GM18858 (cell line): ENCODE measurements around the gene WDR49.

Experiments
- ATAC-seq: cut with Tn5 transposase; IDR thresholded peaks from one replicate; pipeline ENCODE4 v1.9.1; 2021; ENCODE audit not compliant: unreplicated experiment

WDR49 gene

DNA sequence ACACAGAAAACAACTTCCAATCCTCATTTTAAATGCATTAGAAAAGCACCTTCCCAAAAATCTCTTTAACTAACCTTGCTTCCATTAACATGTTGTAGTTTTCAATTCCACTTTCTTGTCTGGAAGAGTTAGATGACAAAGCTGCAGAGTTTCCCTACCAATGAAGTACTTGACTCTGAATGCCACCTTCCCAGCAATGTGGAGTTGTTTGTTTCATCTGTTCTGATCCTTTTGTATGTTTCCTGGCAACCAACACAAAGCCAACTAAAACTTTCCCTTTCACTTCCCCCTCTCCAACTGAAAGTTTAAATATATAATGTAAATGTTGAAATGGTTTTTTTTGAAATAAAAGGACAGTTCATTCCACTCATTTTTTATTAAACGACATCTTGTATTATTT lies at the start of gene WDR49:
WDR49 (minus strand) TSS at position 183 of the 400 bp plus-strand sequence. CDS start 517 bp downstream, outside the sequence.
- ATAC-seq = peak; percentile 58

- no peak for ATAC-seq
Measured at GRCh38 chr3:167700926-167701325, 47.2 kb upstream of the WDR49 start.

- no peak for ATAC-seq
Measured at GRCh38 chr3:167700046-167700445, 46.3 kb upstream of the WDR49 start.

GRCh38 chr3:167694121-167694520 lies 40.4 kb upstream of the WDR49 start:
- ATAC-seq = no peak

DNA sequence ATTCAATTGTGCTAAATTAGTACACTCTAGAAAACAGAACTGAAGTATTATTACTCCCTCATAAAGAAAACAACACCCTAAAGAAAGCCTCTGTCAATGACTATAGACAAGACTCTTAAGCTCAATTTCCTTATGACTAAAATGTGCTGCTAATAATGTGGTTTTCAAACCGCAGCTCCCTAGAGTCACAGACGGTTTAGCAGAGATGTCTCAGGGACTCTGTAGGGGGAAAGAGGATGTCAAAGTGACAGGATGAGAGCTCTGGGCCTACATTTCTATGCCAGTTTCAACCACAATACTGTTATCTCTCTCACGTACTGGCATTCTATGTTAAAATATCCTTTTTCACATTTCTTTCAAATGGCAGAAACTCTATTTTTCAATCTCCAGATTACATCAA lies 37.6 kb upstream of the WDR49 start:
- ATAC-seq = peak; percentile 100

DNA sequence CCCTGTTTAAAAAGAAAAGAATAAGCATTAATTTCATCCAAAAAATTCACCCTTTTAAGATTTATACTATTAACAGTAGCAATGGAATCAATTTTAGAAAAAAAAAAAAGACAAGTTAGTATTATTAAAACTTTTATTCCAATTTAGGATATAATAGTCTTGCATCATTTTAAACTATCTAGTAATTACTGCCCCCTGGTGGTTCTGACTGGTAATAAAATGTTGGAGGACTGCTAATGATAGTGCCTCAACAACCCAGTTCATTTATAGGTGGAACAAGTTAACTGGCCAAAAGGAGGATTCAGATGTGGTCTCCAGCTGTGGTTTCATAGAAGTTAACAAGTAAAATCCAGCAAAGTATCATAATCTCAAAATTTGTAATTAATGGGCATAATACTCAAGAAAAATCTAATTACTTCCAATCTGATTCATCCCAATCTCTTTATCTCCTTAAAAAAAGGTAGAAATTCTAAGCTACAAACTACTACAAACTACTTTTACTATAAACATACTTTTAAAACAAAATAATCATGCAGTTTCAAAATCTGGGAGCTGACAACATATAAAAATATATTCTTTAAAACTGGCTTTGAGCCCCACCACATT lies 30.7 kb upstream of the WDR49 start:
- peak; percentile 73 for ATAC-seq

DNA sequence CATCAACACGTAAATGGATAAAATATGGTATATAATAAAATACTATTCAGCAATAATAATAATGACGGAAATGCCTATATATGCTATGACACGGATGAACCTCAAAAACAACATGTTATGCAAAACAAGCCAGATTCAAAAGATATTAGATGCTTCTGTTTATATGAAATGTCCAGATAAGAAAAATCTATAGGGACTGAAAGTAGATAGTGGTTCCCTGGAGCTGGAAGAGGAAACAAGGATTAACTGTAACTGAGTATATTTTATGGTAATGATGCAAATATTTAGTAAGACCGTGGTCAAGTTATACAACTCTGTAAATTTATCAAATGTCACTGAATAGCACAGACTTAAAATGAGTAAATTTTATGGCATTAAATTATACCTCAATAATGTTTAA lies 25.8 kb upstream of the WDR49 start:
- ATAC-seq = no peak

DNA sequence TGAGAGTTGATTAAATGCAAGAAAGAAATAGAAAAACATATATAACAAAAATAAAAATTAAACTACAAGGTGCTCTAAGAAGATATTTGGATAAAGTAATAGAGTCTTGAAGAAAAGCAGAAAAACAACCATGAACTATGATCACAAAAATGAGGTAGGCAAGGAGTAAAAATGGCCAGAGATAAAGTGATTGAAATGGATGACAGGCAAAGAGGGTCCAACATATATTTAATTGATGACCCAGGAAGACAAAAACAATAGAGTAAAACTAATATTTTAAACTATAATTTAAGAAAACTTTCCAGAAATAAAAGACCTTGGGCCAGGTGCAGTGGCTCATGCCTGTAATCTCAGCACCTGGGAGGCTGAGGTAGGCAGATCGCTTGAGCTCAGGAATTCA lies 22.1 kb upstream of the WDR49 start:
- ATAC-seq = no peak

- ATAC-seq = no peak
Measured at GRCh38 chr3:167673221-167673620, 19.5 kb upstream of the WDR49 start.

- no peak for ATAC-seq
Measured at GRCh38 chr3:167671878-167672427, 18.2 kb upstream of the WDR49 start.

DNA sequence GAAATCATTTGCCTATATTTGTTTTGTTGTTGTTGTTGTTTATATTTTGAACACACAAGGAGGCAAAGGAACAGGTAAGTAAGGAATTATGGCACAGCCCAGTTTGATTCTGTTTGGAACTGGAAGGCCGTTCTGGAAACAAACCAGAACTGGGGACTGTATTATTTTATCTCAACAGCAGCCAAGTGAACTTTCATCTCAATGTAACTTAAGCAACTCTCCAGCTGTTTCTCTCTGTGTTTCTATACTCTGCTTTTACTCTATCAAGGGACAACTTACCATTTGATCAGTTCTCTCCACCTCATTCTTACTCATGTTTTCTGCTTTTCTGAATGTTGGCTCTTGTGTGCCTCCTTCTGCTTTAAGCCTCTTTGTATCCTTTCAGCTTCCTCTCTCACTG lies 16.0 kb upstream of the WDR49 start:
- ATAC-seq = no peak

GRCh38 chr3:167668651-167669050 lies 14.9 kb upstream of the WDR49 start:
- ATAC-seq = no peak

- no peak for ATAC-seq
Measured at GRCh38 chr3:167666563-167666962, 12.8 kb upstream of the WDR49 start.

DNA sequence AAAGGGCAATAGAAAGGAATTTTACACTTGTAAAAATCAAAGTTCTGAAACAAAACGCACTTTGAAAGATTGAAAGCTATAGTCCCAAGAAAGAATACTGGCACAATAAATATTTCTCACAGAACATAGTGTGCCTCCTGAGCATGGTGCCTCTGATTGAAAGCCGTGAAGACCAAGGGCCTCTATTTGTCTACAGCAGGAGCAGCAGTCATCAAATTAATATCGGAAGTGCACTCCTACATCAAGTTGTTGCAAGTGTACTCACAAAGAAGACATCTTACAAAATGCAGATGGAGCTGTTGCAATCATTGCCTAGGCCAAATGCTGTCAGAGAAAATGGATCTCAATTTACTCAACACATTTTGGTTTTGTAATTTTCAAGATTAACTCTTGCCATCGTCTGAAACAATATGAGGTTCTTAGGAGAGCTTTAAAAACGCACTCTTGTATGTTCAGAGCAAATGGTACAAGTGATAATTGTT lies 9.2 kb upstream of the WDR49 start:
- ATAC-seq = no peak

- no peak for ATAC-seq
Measured at GRCh38 chr3:167657684-167658225, 4.0 kb upstream of the WDR49 start.

GRCh38 chr3:167656821-167657220 lies 3.1 kb upstream of the WDR49 start:
- ATAC-seq = no peak

DNA sequence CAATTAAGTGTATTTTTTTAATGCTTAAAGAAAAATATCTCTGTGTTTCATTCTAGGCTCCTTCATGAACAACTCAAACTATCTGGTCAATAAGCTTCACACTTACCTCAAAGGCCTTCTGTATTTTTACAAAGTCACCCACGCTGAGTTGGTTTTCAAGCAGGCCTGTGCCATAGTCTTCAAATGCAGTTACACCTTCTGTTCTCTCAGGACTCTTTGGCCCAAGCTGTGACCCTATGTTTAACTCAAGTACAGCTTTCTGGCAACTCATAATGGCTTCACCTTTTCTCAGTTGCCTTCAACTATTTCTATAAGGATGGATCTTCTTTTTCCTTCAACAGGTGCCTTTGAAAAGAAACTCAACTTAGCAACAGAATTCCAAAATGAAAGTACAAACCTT lies 587 bp downstream of the WDR49 start:
- no peak for ATAC-seq

GRCh38 chr3:167651826-167652225 lies 1.9 kb downstream of the WDR49 start:
- no peak for ATAC-seq

- no peak for ATAC-seq
Measured at GRCh38 chr3:167650459-167650858, 3.3 kb downstream of the WDR49 start.

DNA sequence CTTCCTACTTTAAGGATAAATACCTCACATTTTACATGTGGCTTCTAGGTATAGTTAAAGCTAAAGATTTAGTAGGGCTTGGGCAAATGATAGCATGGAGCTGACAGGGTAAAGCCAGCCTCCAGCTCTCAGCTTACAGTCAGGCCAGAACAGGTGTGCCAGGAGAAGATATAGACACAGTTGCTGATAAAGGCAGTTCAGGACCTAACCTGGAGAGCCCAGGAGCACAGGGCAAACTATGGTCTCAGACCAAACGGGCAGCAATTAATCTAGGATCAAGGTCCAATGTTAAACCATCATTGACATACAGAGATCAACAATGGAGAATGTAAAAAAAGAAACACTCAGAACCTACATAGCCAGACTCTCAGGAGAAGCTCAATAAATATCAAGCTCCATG lies 4.0 kb downstream of the WDR49 start:
- ATAC-seq = no peak

GRCh38 chr3:167644611-167645010 lies 9.1 kb downstream of the WDR49 start:
- ATAC-seq = no peak

DNA sequence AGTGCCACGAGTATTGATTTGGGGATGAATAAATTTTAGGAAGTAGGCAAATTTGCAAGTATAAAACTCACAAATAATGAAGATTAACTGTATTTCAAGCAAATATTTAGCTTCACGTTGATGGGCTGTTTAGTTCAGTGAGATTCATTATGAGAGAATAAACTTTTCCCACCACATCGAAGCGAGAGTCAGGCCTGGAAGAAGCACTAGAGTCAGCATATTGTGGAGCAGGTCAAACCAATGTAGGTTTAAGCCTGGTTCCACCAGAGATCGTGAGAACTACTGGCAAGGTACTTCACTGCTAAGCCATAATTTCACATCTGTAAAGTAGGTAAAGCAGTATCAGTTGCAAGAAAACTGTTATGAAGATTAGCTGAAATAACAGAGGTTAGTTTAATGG lies 22.3 kb downstream of the WDR49 start:
- no peak for ATAC-seq

DNA sequence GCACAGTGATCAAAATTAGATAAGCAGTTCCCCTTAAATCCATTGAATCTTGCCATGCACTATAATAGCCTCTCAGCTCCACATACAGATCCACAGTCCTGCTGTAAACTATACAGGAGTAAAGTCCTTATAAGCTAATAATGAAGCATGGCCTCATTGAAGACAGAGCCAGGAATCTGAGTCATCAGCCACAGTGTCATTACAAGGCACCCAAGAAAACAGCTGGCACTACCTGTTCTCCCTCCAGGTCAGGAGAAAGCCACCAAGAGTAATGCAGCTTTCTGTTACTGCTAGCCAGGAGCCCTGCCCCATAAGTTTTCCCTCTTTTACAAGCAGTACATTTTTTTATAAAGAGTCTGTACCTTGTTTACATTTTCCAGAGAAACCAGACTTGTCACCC lies 27.3 kb downstream of the WDR49 start:
- no peak for ATAC-seq
